CD4-positive, alpha-beta T cell treated with Interleukin-15 for 1 hour (primary cell): ENCODE measurements around the gene TOMM22.
A peak's percentile ranks its signal among the peaks of the same experiment; 100 is the strongest.
"Not testable (repeated sequence)": the region's sequence is repeated elsewhere in the genome, so short reads cannot be mapped to it uniquely, and the experiment has no call there.

ENCODE experiments used
- DNase-seq: peaks from one replicate; pipeline ENCODE4 v3.0.0-alpha.2; 2020

TOMM22 gene

GRCh38 chr22:38681582-38682335 lies at the start of gene TOMM22:
Gene TOMM22, plus strand, starts transcription at chr22:38681957. Its CDS starts 22 bp downstream, at chr22:38681979.
- peak; percentile 86 for DNase-seq

- DNase-seq, result no peak
Measured at GRCh38 chr22:38632528-38632927, 49.2 kb upstream of the TOMM22 start.

- DNase-seq, result no peak
Measured at GRCh38 chr22:38638216-38638615, 43.5 kb upstream of the TOMM22 start.

- DNase-seq, result no peak
Measured at GRCh38 chr22:38638728-38639127, 43.0 kb upstream of the TOMM22 start.

- DNase-seq, result no peak
Measured at GRCh38 chr22:38641476-38642040, 40.2 kb upstream of the TOMM22 start.

GRCh38 chr22:38644245-38644644 lies 37.5 kb upstream of the TOMM22 start:
- DNase-seq, result not testable (repeated sequence)

GRCh38 chr22:38645430-38645829 lies 36.3 kb upstream of the TOMM22 start:
- DNase-seq, result no peak

GRCh38 chr22:38649841-38650522 lies 31.8 kb upstream of the TOMM22 start:
- DNase-seq, result no peak

GRCh38 chr22:38652859-38653258 lies 28.9 kb upstream of the TOMM22 start:
- no peak for DNase-seq

- DNase-seq, result no peak
Measured at GRCh38 chr22:38653741-38654140, 28.0 kb upstream of the TOMM22 start.

- no peak for DNase-seq
Measured at GRCh38 chr22:38655519-38656255, 26.1 kb upstream of the TOMM22 start.

- peak; percentile 85 for DNase-seq
Measured at GRCh38 chr22:38656256-38657044, 25.3 kb upstream of the TOMM22 start, which contains the start of the genes CBY1 and FAM227A. Gene CBY1, plus strand, starts transcription at chr22:38656638. Its CDS starts 11,417 bp downstream, at chr22:38668055. Gene FAM227A, minus strand, starts transcription at chr22:38656392. Its CDS starts 6,224 bp downstream, at chr22:38650168.

- DNase-seq, result no peak
Measured at GRCh38 chr22:38657045-38657909, 24.5 kb upstream of the TOMM22 start.

GRCh38 chr22:38674888-38675287 lies 6.9 kb upstream of the TOMM22 start:
- no peak for DNase-seq

GRCh38 chr22:38675833-38676232 lies 5.9 kb upstream of the TOMM22 start:
- no peak for DNase-seq

- no peak for DNase-seq
Measured at GRCh38 chr22:38684895-38685294, 3.1 kb downstream of the TOMM22 start.

GRCh38 chr22:38685761-38686160 lies 4.0 kb downstream of the TOMM22 start:
- no peak for DNase-seq

GRCh38 chr22:38689651-38690050 lies 7.9 kb downstream of the TOMM22 start:
- DNase-seq, result no peak

- DNase-seq, result no peak
Measured at GRCh38 chr22:38694049-38694448, 12.3 kb downstream of the TOMM22 start.

GRCh38 chr22:38694940-38695339 lies 13.2 kb downstream of the TOMM22 start:
- no peak for DNase-seq
